Measurements from ENCODE around the gene GRWD1.

GRWD1 gene

DNA sequence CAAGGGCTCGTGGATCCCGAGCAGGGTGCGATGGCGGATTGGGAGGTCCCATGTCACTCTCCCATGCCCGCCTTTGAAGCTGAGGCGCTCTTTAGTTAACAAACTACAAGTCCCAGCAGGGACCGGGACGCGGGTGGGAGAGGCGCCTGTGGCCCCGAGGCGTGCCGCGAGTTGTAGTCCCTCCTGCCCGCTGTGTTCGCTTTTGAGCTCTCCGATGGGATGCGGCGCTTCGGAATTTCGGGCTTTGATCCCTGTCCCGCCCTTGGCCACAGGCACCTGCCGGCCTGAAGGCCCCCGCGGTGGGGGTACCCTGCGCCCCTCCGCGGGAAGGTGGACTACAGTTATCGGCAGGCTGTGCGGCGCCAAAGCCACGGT lies 34.4 kb downstream of the GRWD1 start:
- H3K27ac ChIP-seq (ENCODE audit: low read depth, low read length) = no peak overlapping the region
- no peaks in the 10 kb centered on the region for H3K9me3 ChIP-seq (ENCODE audit: insufficient read depth, low read length)
- no peaks in the 10 kb centered on the region for H3K9me2 ChIP-seq (replicated peaks; ENCODE audit: insufficient read depth, low read length)
- H4K20me1 ChIP-seq (ENCODE audit: low read depth, low read length) = no peaks in the 10 kb centered on the region
- H3K36me3 ChIP-seq (ENCODE audit: low read length) = no peaks in the 10 kb centered on the region
- TF ChIP-seq, protein P1, sequence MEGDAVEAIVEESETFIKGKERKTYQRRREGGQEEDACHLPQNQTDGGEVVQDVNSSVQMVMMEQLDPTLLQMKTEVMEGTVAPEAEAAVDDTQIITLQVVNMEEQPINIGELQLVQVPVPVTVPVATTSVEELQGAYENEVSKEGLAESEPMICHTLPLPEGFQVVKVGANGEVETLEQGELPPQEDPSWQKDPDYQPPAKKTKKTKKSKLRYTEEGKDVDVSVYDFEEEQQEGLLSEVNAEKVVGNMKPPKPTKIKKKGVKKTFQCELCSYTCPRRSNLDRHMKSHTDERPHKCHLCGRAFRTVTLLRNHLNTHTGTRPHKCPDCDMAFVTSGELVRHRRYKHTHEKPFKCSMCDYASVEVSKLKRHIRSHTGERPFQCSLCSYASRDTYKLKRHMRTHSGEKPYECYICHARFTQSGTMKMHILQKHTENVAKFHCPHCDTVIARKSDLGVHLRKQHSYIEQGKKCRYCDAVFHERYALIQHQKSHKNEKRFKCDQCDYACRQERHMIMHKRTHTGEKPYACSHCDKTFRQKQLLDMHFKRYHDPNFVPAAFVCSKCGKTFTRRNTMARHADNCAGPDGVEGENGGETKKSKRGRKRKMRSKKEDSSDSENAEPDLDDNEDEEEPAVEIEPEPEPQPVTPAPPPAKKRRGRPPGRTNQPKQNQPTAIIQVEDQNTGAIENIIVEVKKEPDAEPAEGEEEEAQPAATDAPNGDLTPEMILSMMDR (IDR thresholded peaks at IDR 0.05; ENCODE audit: insufficient read depth, low read length, poor library complexity, severe bottlenecking) = no peak
- TF ChIP-seq EZH2phosphoT487 (conservative IDR thresholded peaks at IDR 0.05; ENCODE audit: low read length) = no peak
- no peaks in the 10 kb centered on the region for H3K27me3 ChIP-seq (ENCODE audit: low read length)
- 0 out of 2 replicates have a peak, but pooled peaks cover 5% of the 10 kb centered on the region for H3F3A ChIP-seq (ENCODE audit: insufficient read depth)
- H2AFZ ChIP-seq (ENCODE audit: low read depth, low read length, severe bottlenecking) = no peak overlapping the region
- H3K4me2 ChIP-seq (ENCODE audit: low read depth, low read length, poor library complexity, severe bottlenecking) = no peak overlapping the region
- no peaks in the 10 kb centered on the region for H3K79me2 ChIP-seq (ENCODE audit: insufficient read depth, low read length)
- H3K9ac ChIP-seq (ENCODE audit: low read length) = no peak overlapping the region
- no peak overlapping the region for H3K4me3 ChIP-seq (ENCODE audit: insufficient read depth, low read length, poor library complexity, severe bottlenecking)

DNA sequence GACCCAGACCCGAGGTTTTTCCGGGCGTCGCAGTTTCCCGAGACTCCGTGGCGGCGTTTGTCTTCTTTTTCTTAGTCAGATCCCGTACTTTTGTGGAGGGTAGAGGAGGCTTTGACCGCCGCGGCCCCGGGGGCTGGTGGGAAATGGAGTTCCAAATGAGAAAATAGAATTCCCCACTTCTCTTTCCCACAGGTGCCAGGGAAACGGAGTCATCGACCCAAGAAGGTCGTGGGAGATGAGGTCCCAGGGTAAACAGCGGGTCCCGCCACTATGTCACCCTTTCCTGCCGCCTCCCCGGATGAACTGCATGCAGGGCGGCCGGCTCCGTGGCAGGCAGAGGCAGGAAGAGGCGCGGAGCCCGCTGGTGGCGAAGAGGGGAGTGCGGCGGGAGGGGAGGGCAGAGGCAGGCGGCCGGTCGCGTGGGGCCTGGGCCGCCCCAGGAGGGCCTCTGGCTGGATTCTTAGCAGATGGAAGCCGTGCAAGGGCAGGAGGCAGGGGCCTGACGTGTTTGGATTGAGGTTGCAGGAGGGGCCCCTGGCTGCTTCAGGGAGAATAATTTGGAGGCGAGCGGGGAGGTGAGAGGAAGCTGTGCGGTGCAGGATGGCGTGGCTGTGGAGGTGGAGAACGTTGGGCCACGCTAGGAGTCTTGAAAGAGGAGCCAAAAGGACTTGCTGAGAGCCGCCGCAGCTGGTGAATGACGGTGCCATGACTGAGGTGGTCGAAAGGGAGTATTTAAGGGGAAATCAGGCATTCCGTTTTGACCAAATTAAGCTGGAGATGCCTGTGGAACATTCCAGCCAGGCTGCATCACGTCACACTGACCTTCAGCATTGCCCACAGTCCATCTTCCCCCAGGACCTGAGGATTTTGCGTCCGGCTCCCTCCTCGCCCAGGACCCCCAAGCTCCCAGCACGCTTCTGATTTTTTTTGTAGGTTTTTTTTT lies 35.0 kb downstream of the GRWD1 start:
- H3F3A ChIP-seq (ENCODE audit: insufficient read depth) = 0 out of 2 replicates have a peak, but pooled peaks cover 5% of the 10 kb centered on the region
- H2AFZ ChIP-seq (ENCODE audit: low read depth, low read length, severe bottlenecking) = no peak overlapping the region
- no peak overlapping the region for H3K4me3 ChIP-seq (ENCODE audit: insufficient read depth, low read length, poor library complexity, severe bottlenecking)
- H3K9me2 ChIP-seq (replicated peaks; ENCODE audit: insufficient read depth, low read length) = no peaks in the 10 kb centered on the region
- H3K79me2 ChIP-seq (ENCODE audit: insufficient read depth, low read length) = no peaks in the 10 kb centered on the region
- no peak overlapping the region for H3K4me2 ChIP-seq (ENCODE audit: low read depth, low read length, poor library complexity, severe bottlenecking)
- no peaks in the 10 kb centered on the region for H3K36me3 ChIP-seq (ENCODE audit: low read length)
- no peaks in the 10 kb centered on the region for H3K27me3 ChIP-seq (ENCODE audit: low read length)
- no peak overlapping the region for H3K27ac ChIP-seq (ENCODE audit: low read depth, low read length)
- H3K9me3 ChIP-seq (ENCODE audit: insufficient read depth, low read length) = no peaks in the 10 kb centered on the region
- no peak overlapping the region for H3K9ac ChIP-seq (ENCODE audit: low read length)
- TF ChIP-seq, protein P1 (IDR thresholded peaks at IDR 0.05; ENCODE audit: insufficient read depth, low read length, poor library complexity, severe bottlenecking) = no peak
- TF ChIP-seq EZH2phosphoT487 (conservative IDR thresholded peaks at IDR 0.05; ENCODE audit: low read length) = no peak
- no peaks in the 10 kb centered on the region for H4K20me1 ChIP-seq (ENCODE audit: low read depth, low read length)

DNA sequence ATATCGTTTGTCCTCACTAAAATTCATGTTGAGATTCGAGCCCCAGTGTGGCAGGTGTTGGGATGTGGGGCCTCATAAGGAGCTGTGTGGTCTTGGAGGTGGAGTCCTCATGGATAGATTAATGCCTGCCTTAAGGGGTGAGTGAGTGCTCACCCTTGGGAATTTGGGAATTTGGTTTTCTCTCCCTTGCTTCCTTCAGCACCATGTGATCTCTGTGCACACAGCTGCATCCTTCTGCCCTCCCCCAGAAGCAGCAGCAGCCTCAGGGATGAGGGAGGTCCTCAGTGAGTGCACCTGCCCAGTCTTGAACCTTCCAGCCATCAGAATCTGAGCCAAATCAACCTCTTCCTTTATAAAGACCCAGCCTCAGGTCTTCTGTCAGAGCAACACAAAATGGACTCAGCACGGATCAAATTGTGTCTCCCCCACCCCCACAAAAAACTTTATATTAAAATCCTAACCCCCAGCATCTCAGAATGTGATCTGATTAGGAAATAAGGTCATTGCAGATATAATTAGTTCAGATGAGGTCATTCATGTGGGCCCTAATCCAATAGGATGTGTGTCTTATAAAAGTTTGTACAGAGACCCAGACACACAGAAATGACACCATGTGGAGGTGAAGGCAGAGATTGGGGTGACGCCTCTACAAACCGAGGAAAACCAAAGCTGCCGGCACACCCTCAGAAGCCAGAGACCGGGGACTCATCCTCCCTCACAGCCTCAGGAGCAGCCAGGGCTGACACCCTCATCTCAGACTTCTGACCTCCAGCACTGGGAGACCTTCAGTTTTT lies 36.3 kb downstream of the GRWD1 start:
- H3K4me2 ChIP-seq (ENCODE audit: low read depth, low read length, poor library complexity, severe bottlenecking) = no peak overlapping the region
- H3K27ac ChIP-seq (ENCODE audit: low read depth, low read length) = no peak overlapping the region
- H3K36me3 ChIP-seq (ENCODE audit: low read length) = no peaks in the 10 kb centered on the region

More for the DNA sequence above, 36.3 kb downstream of the GRWD1 start:
- Histone ChIP-seq H3K9ac (ENCODE audit: low read length) (no peak overlapping the region), H3K79me2 (ENCODE audit: insufficient read depth, low read length) (no peaks in the 10 kb centered on the region), H3K4me3 (ENCODE audit: insufficient read depth, low read length, poor library complexity, severe bottlenecking) (no peak overlapping the region), H3K9me2 (replicated peaks; ENCODE audit: insufficient read depth, low read length) (no peaks in the 10 kb centered on the region), H4K20me1 (ENCODE audit: low read depth, low read length) (no peaks in the 10 kb centered on the region), H3K9me3 (ENCODE audit: insufficient read depth, low read length) (no peaks in the 10 kb centered on the region), H3K27me3 (ENCODE audit: low read length) (no peaks in the 10 kb centered on the region), H2AFZ (ENCODE audit: low read depth, low read length, severe bottlenecking) (no peak overlapping the region), H3F3A (ENCODE audit: insufficient read depth) (0 out of 2 replicates have a peak, but pooled peaks cover 5% of the 10 kb centered on the region)
- TF ChIP-seq EZH2phosphoT487 (conservative IDR thresholded peaks at IDR 0.05; ENCODE audit: low read length) = no peak
- TF ChIP-seq, protein P1 (IDR thresholded peaks at IDR 0.05; ENCODE audit: insufficient read depth, low read length, poor library complexity, severe bottlenecking) = no peak

Data from SU-DHL-6 (cell line).